Activated CD4-positive, alpha-beta memory T cell treated with anti-CD3 and anti-CD28 coated beads, Interleukin-2, amount 10 ng/mL, durations not matched to agents 7 days and 5 days (primary cell): ENCODE data around the gene CDH6. TPM values are rescaled to one million over a fixed set of nuclear protein-coding genes. Genes with fewer than 3 reads are reported as not detected.

Experiments
- CTCF ChIA-PET: fragments of 350-600 bp; sonication (Branson Sonifier 250); formaldehyde crosslinking; loops from one replicate; lab custom pipeline; 2021; ENCODE audit warnings: antibody characterized with exemption, inconsistent platforms; lab: Charles Lee
- POLR2A ChIA-PET: fragments of 350-600 bp; sonication (Branson Sonifier 250); formaldehyde crosslinking; loops from one replicate; lab custom pipeline; 2021; ENCODE audit warnings: antibody characterized with exemption; lab: Charles Lee
- DNase-seq: peaks from one replicate; pipeline ENCODE4 v3.0.0-alpha.2; 2020
- H3K27ac Mint-ChIP-seq: one replicate; pipeline ENCODE4 v1.8.0; 2021; ENCODE audit warnings: mild to moderate bottlenecking, mixed read lengths
- H3K27me3 Mint-ChIP-seq: one replicate; pipeline ENCODE4 v1.8.0; 2021; ENCODE audit warnings: mixed read lengths
- H3K36me3 Mint-ChIP-seq: one replicate; pipeline ENCODE4 v1.8.0; 2021; ENCODE audit warnings: low read depth, mixed read lengths
- H3K4me1 Mint-ChIP-seq: one replicate; pipeline ENCODE4 v1.8.0; 2021; ENCODE audit warnings: mixed read lengths
- H3K4me3 Mint-ChIP-seq: one replicate; pipeline ENCODE4 v1.8.0; 2021; ENCODE audit warnings: mild to moderate bottlenecking, mixed read lengths
- H3K9me3 Mint-ChIP-seq: one replicate; pipeline ENCODE4 v1.8.0; 2021; ENCODE audit warnings: mixed read lengths
- total RNA-seq, 2 experiments: library from RNA; stranded (reverse); gene quantifications; one replicate each; pipeline ENCODE4 v1.2.3, GENCODE V29; 2021

Gene CDH6
- total RNA-seq, 2 experiments from 2014 or later = not detected

DNA sequence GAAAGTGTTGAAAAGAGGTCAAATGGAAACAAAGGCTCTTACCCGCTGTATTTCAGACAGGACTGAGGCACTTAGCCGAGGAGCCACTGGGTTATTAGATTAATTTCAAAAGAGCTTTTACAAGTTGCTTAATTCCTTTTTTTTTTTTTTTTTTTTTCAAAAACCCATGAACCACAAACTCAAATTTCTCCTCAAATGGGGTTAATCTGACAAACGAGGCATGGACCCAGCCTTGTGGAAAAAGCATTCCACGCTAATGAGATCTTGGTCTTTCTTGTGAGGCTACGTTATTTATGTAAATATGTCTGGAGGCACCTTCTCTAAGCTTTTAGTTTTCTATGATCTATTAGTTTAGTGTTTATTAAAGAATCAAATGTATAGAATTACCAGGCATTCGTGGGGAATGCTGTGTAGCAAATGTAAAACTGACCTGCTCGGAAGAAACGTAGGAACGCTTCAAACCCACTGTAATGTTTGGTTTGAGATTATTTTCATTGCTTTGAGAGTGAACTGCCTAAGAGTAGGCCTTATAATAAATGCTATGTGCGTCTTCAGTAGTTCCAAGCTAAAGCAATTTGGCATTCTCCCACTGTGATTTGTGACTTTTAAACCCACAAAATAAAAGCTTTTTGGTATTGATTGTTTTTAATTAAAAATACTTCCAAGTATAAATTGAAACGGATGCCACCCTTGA lies 134.7 kb downstream of the CDH6 start:
- no peaks in the 10 kb centered on the region for H3K36me3 Mint-ChIP-seq
- CTCF ChIA-PET = no interaction called here
- no peak overlapping the region for H3K27ac Mint-ChIP-seq
- H3K9me3 Mint-ChIP-seq = no peaks in the 10 kb centered on the region
- no peaks in the 10 kb centered on the region for H3K4me1 Mint-ChIP-seq
- DNase-seq = no peak
- no peak overlapping the region for H3K4me3 Mint-ChIP-seq
- POLR2A ChIA-PET = no interaction called here
- H3K27me3 Mint-ChIP-seq = no peaks in the 10 kb centered on the region

DNA sequence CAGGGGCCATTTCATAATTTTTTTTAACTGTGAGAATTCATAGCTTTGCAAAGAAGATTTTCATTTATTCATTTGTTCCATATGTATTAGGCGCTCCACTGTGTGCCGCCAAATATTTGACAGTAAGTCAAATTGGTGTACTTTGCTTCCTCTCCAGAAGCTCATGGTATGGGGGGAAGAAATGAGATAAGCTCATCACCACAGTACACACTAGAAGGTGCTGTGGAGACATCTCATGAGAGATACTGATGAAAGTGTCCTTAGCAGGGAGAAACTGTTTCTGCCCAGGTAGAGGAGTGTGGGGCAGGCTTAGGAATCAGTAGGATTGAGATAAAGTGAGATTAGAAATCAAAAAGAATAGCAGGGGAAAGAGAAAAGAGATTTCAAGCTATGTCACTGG lies 136.2 kb downstream of the CDH6 start:
- no peaks in the 10 kb centered on the region for H3K36me3 Mint-ChIP-seq
- no peaks in the 10 kb centered on the region for H3K9me3 Mint-ChIP-seq
- ChIA-PET CTCF (no interaction called here), POLR2A (interaction anchor here (0.6 kb wide), 1 partner anchor 202 kb away, joined by 3 read pairs; the partner anchor contains the start of genes C5orf22 and DROSHA)
- no peak overlapping the region for H3K4me3 Mint-ChIP-seq
- H3K27me3 Mint-ChIP-seq = no peaks in the 10 kb centered on the region
- H3K27ac Mint-ChIP-seq = no peak overlapping the region
- no peak for DNase-seq
- no peaks in the 10 kb centered on the region for H3K4me1 Mint-ChIP-seq

DNA sequence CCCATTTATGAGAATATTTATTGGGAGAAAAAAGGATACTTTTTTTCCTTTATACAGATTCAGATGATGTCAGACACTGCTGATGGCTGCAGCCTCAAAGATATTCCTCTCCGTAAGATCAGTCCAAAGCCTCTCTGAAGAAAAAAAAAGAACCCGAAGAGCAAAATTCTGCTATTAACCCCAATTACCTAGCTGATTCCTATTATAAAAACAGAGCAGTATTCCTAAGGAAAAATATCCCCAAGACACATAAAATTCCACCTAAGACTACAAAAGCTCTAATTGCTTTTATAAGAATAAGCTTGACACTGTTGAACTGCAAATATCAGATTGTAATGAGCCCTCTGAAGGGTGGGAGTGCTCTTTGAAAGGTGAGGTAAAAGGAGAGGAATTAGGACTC lies 138.7 kb downstream of the CDH6 start:
- no peaks in the 10 kb centered on the region for H3K9me3 Mint-ChIP-seq
- H3K4me1 Mint-ChIP-seq = no peaks in the 10 kb centered on the region
- ChIA-PET POLR2A (no interaction called here), CTCF (no interaction called here)
- no peaks in the 10 kb centered on the region for H3K36me3 Mint-ChIP-seq
- no peak overlapping the region for H3K4me3 Mint-ChIP-seq
- no peaks in the 10 kb centered on the region for H3K27me3 Mint-ChIP-seq
- no peak overlapping the region for H3K27ac Mint-ChIP-seq
- DNase-seq = no peak

DNA sequence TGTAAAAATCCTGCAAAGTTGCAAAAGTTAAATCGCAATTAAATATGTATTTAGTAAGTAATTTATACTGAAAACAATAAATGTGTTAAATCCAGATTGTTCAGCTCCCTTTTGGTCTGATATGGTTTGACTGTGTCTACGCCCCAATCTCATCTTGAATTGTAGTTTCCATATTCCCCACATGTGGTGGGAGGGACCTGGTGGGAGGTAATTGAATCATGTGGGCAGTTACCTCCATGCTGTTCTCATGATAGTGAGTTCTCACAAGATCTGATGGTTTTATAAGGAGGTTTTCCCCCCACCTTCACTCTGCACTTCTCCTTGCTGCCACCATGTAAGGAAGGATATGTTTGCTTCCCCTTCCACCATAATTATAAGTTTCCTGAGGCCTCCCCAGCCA lies 140.0 kb downstream of the CDH6 start:
- ChIA-PET POLR2A (no interaction called here), CTCF (no interaction called here)
- H3K9me3 Mint-ChIP-seq = no peaks in the 10 kb centered on the region
- no peaks in the 10 kb centered on the region for H3K36me3 Mint-ChIP-seq
- H3K4me1 Mint-ChIP-seq = no peaks in the 10 kb centered on the region
- no peak overlapping the region for H3K27ac Mint-ChIP-seq
- no peaks in the 10 kb centered on the region for H3K27me3 Mint-ChIP-seq
- no peak overlapping the region for H3K4me3 Mint-ChIP-seq
- DNase-seq = no peak

DNA sequence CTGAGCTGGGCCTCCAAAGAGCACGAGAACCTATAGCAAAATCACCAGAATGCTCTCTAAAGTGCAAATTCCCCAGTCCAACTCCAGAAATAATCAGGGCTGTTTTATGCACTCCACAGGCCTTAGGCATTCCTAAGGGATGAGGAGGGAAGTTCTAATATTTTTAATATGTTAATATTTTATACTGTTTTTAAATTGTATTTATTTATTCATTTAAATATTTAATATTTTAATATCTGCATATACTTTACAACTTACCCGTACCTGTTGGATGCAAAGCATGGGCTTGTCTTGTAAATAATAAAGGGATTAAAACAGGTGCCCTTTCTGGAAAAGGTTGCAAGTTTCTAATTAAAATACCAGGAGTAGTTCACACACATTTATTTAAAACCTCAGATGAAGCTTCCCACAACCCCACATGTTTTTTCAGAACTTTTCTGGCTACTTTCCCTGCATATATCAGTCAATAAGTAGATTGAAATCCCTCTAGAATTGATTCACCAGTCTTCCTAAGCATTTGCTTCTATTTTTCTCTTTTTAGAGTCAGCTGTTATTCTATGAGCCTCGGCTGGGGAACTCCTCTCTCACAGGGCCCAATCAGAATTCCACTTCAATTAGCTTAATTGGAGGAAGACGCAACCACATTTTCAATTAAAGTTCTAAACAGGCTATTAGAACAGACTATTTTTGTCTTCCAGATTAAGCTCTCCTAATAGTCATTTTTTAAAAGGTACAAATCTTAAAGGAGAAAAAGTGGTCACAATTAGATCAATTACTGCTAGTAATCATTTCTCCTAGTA lies 140.8 kb downstream of the CDH6 start:
- ChIA-PET CTCF (no interaction called here), POLR2A (no interaction called here)
- no peaks in the 10 kb centered on the region for H3K36me3 Mint-ChIP-seq
- no peaks in the 10 kb centered on the region for H3K9me3 Mint-ChIP-seq
- no peak overlapping the region for H3K4me3 Mint-ChIP-seq
- no peaks in the 10 kb centered on the region for H3K4me1 Mint-ChIP-seq
- DNase-seq = no peak
- H3K27me3 Mint-ChIP-seq = no peaks in the 10 kb centered on the region
- H3K27ac Mint-ChIP-seq = no peak overlapping the region

DNA sequence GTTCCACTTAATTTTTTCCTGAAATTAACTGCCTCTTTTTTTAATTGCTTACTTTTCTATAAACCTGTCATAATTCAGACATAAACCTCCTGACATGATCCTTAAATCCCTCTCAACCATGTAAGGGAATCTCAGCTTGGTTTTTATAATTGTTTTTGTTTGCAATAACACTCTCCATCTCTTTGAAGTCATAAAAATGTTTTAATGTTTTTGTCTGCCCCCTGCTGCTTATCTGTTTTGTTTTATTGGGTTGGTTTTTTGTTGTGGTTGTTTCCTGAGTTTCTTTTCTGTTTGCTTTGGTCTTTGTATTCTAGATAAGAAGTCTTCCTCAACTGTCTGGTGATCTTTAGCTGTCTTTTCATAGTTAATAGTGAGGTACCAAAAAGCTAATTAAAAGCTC lies 142.0 kb downstream of the CDH6 start:
- H3K27me3 Mint-ChIP-seq = no peaks in the 10 kb centered on the region
- no peak overlapping the region for H3K27ac Mint-ChIP-seq
- CTCF ChIA-PET = no interaction called here
- no peaks in the 10 kb centered on the region for H3K4me1 Mint-ChIP-seq
- DNase-seq = no peak
- POLR2A ChIA-PET = no interaction called here
- H3K4me3 Mint-ChIP-seq = no peak overlapping the region
- no peaks in the 10 kb centered on the region for H3K36me3 Mint-ChIP-seq
- no peaks in the 10 kb centered on the region for H3K9me3 Mint-ChIP-seq

DNA sequence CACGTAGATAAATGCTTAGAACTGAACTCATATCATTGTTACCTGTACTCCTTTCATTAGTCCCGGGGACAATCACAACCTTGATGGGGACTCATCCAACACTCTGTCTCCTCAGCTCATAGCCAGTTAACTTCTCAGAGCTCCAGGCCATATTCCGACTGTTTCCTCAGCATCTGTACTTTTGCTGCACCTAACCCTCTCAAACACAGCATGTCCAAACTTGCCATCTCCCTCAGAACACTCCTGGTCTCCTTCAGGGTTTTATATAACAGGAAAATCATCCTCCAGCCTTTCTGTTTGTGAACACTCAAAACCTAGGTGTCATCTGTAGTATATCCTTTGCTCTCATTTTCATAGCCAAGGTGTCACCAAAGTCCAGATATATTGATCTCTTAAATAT lies 150.5 kb downstream of the CDH6 start:
- ChIA-PET POLR2A (no interaction called here), CTCF (no interaction called here)
- Mint-ChIP-seq H3K27me3 (no peaks in the 10 kb centered on the region), H3K4me3 (no peak overlapping the region), H3K27ac (no peak overlapping the region), H3K9me3 (no peaks in the 10 kb centered on the region), H3K4me1 (no peaks in the 10 kb centered on the region), H3K36me3 (no peaks in the 10 kb centered on the region)
- DNase-seq = no peak

DNA sequence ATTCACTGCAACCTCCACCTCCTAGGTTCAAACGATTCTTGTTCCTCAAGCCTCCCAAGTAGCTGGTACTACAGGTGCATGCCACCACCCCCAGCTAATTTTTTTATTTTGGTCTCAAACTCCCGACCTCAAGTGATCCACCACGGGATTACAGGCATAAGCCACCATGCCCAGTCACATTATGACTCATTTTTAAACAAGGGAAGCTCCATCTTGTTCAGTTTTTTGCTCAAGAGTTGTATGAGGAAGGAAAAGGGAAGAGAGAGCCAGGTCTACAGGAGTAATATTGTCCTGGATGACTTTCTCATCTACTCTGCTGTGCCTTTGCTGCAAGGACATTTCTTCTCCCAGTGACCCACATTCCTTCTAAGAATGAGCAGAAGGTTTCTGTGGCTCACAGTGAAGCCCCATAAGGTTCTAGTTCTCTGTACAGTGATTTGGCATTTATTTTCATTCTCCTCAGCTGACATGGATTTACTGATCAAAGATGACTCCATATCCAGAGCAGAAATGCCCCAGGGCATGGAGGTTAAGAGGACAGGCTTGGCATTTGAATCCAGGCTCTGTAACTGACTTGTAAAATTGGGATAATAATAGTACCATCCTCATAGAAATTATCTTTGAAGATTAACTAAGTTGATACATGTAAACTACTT lies 153.5 kb downstream of the CDH6 start:
- H3K4me1 Mint-ChIP-seq = no peaks in the 10 kb centered on the region
- H3K36me3 Mint-ChIP-seq = no peaks in the 10 kb centered on the region
- ChIA-PET CTCF (no interaction called here), POLR2A (no interaction called here)
- no peaks in the 10 kb centered on the region for H3K27me3 Mint-ChIP-seq
- no peak overlapping the region for H3K27ac Mint-ChIP-seq
- H3K4me3 Mint-ChIP-seq = no peak overlapping the region
- H3K9me3 Mint-ChIP-seq = no peaks in the 10 kb centered on the region
- DNase-seq = no peak

DNA sequence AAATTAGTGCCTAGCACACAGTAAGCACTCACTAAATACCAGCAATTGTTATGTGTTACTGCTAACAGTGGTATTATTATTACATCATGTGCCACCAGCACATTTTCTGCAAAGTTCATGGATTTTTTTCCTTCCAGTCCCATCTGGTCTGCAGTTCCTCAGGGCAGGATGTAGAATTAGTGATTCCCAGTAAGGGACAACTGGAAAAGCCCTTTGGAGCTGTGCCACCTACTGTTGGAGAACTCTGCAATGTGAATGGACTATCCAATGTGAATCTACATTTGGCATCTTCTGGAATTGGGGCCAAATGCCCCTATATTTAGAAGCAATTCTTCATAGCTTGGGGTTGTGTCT lies 154.0 kb downstream of the CDH6 start:
- Mint-ChIP-seq H3K27ac (no peak overlapping the region), H3K4me3 (no peak overlapping the region), H3K9me3 (no peaks in the 10 kb centered on the region), H3K36me3 (no peaks in the 10 kb centered on the region), H3K4me1 (no peaks in the 10 kb centered on the region), H3K27me3 (no peaks in the 10 kb centered on the region)
- ChIA-PET POLR2A (no interaction called here), CTCF (no interaction called here)
- no peak for DNase-seq

DNA sequence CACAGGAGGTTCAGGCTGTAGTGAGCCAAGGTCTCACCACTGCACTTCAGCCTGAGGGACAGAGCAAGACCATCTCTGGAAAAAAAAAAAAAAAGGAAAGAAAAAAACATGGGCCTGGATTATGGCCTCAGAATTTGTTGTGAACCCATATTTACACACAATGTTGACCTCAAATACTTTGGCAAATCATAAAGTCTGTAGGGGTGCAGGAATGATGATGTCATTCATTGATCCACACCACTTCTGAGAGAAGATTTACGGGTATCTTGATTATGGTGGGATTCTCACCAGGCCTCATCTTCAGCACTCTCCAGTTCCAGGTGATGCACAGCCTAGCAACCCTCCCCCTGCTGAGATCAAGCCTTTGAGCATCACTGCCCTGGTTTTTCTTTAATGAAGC lies 156.9 kb downstream of the CDH6 start:
- ChIA-PET POLR2A (no interaction called here), CTCF (no interaction called here)
- Mint-ChIP-seq H3K36me3 (no peaks in the 10 kb centered on the region), H3K27ac (no peak overlapping the region), H3K9me3 (no peaks in the 10 kb centered on the region), H3K27me3 (no peaks in the 10 kb centered on the region), H3K4me1 (no peaks in the 10 kb centered on the region), H3K4me3 (no peak overlapping the region)
- no peak for DNase-seq

DNA sequence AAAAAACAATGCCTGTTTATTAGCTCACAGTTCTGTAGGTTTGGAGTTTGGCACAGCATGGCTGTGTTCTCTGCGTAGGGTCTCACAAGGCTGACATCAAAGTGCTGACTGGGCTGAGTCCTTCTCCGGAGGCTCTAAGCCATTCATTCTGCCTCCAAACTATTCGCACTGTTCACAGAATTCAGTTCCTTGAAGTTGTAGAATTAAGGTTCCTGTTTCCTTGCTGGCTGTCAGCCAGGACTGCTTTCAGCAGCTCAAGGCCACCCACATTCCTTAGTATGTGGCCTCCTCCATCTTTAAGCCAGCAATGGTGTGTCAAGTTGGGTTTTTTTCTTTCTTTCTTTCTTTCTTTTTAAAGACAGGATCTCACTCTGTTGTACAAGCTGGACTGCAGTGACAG lies 161.9 kb downstream of the CDH6 start:
- H3K36me3 Mint-ChIP-seq = no peaks in the 10 kb centered on the region
- no peaks in the 10 kb centered on the region for H3K4me1 Mint-ChIP-seq
- POLR2A ChIA-PET = no interaction called here
- H3K27me3 Mint-ChIP-seq = no peaks in the 10 kb centered on the region
- no peak overlapping the region for H3K27ac Mint-ChIP-seq
- no peak overlapping the region for H3K4me3 Mint-ChIP-seq
- CTCF ChIA-PET = no interaction called here
- no peaks in the 10 kb centered on the region for H3K9me3 Mint-ChIP-seq
- DNase-seq = no peak

DNA sequence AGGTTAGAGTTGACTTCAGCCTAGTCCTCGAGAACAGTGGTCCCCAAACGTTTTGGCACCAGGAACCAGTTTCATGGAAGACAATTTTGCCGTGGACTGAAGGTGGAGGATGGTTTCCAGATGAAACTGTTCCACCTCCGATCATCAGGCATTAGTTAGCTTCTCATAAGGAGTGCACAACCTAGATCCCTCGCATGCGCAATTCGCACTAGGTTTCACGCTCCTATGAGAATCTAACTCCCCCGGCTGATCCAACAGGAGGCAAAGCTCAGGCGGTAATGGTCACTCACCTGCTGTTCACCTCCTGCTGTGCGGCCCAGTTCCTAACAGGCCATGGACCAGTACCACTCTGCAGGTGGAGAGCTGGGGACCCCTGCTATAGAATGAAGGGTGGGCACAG lies 163.6 kb downstream of the CDH6 start:
- H3K36me3 Mint-ChIP-seq = no peaks in the 10 kb centered on the region
- no peaks in the 10 kb centered on the region for H3K27me3 Mint-ChIP-seq
- ChIA-PET CTCF (no interaction called here), POLR2A (no interaction called here)
- H3K9me3 Mint-ChIP-seq = no peaks in the 10 kb centered on the region
- no peak for DNase-seq
- no peak overlapping the region for H3K27ac Mint-ChIP-seq
- no peaks in the 10 kb centered on the region for H3K4me1 Mint-ChIP-seq
- no peak overlapping the region for H3K4me3 Mint-ChIP-seq

DNA sequence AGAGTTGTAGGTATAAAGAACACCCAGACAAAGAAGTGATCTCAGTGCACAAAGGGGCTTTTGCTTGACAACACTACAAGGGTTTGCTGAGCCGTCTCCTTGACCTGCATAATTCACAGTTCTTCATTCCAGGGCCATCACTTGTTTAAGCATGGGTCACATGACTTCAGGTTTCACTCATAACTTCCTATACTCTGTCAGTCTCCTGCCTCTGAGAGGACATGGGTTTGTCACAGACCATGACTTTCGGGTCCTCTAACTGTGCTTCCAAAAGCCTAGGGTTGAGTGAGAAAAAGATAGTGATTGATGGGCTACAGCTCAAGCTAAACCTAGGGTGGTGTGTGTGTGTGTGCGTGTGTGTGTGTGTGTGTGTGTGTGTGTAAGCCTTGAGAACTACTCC lies 166.4 kb downstream of the CDH6 start:
- POLR2A ChIA-PET = no interaction called here
- Mint-ChIP-seq H3K4me3 (no peak overlapping the region), H3K27me3 (no peaks in the 10 kb centered on the region), H3K4me1 (no peaks in the 10 kb centered on the region), H3K27ac (no peak overlapping the region), H3K36me3 (no peaks in the 10 kb centered on the region), H3K9me3 (no peaks in the 10 kb centered on the region)
- no peak for DNase-seq
- CTCF ChIA-PET = no interaction called here
